GM19351 (cell line): ENCODE results near the gene SRSF4.
"Not testable (repeated sequence)": the region's sequence is repeated elsewhere in the genome, so short reads cannot be mapped to it uniquely, and the experiment has no call there.

Source experiments
- ATAC-seq: cut with Tn5 transposase; IDR thresholded peaks from one replicate; pipeline ENCODE4 v1.9.1; 2021; ENCODE audit warnings: mild to moderate bottlenecking, moderate library complexity; ENCODE audit not compliant: unreplicated experiment

Gene SRSF4

GRCh38 chr1:29126198-29126597, 55.5 kb downstream of the SRSF4 start:
- no peak for ATAC-seq

- no peak for ATAC-seq
Measured at GRCh38 chr1:29125788-29126187, 55.9 kb downstream of the SRSF4 start.

DNA sequence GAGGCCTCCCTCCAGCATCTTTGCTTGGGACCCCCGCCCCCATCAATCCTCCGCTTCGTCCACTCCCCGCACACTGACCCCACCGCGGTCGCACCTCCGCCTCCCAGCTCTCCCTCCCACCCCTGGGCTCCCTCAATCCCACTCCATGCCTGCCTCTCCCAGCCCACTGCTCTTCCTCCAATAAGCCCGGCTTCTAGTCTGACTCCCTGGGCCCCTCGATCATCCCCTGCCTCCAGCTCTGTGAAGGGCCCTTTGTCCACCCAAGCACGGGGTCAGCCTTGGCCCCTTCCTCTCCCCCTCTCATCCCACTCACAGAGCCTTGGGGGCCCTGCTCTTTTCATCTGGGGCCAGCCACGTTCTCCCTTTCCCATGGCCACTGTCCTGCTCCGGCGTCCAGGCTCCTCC, 56.5 kb downstream of the SRSF4 start:
- no peak for ATAC-seq

- ATAC-seq, result no peak
Measured at GRCh38 chr1:29124366-29125236, 57.1 kb downstream of the SRSF4 start.

DNA sequence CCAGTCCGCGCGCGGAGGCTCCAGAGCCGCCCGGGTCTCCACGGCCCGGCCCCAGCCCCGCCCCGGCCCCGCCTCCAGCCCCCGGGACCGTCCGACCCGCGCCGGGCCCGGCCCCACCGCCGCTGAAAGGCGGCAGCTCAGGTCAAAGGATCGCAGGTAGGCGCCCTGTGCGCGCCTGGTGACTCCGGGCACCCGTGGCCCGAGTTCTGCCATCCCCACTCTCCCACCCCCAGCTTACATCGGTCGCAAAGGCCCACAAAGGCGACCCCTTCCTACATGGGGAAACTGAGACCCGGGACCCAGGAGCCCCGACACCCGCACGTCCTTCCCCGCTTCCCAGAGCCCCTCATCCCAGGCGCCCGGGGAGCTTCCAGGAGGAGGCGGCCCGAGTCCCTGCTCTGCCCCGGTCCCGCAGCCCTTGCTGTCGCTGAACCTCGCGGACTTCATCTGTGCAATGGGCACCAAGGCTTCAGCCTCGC, 57.8 kb downstream of the SRSF4 start, which contains the start of gene TMEM200B:
TSS of gene TMEM200B (minus strand) at position 17 of the 479 bp plus-strand sequence. CDS start 2,075 bp downstream, outside the sequence.
- ATAC-seq, result no peak

DNA sequence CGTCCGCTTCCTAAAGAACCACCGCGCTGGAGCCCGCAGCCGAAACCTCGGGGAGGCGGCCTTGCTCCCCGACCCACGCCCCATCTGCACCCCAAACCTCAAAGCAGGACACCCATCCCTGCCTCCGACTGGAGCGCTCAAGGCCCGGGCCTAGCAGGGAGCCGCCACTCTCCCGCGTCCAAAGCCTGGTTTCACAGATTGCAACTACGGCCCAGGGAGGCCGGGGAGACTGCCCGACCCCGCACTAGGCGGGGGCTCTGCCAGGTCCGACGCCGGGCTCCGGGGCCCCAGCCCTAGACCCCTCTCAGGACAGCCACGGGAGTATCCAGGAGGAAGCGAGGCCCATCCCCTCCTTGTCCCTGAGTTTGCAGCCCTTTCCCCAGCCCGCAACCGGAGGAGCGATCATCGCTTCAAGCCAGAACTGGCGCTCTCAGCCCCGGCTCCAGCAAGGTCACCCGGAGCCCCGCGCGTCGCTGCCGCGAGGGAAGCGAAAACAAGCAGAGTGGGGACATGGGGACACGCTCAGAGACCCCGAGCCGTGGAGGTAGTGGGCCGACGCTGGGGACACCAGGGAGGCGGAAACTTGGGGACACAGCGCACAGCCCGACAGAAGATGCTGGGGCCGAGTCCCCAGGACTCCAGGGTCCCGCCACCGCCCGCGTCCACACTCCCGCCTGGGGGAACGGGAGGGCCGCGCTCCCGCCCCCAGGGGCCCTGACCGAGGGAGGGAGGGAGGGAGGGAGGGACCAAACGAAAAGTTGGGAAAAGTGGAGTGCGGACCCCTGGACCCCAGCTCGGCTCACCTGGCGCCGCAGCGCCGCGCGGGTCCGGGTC, 58.4 kb downstream of the SRSF4 start:
- no peak for ATAC-seq

- no peak for ATAC-seq
Measured at GRCh38 chr1:29122682-29123052, 59.0 kb downstream of the SRSF4 start.

- no peak for ATAC-seq
Measured at GRCh38 chr1:29121936-29122681, 59.6 kb downstream of the SRSF4 start.

GRCh38 chr1:29121516-29121935, 60.2 kb downstream of the SRSF4 start:
- no peak for ATAC-seq

- no peak for ATAC-seq
Measured at GRCh38 chr1:29120947-29121485, 60.7 kb downstream of the SRSF4 start.

GRCh38 chr1:29120367-29120766, 61.3 kb downstream of the SRSF4 start:
- no peak for ATAC-seq

DNA sequence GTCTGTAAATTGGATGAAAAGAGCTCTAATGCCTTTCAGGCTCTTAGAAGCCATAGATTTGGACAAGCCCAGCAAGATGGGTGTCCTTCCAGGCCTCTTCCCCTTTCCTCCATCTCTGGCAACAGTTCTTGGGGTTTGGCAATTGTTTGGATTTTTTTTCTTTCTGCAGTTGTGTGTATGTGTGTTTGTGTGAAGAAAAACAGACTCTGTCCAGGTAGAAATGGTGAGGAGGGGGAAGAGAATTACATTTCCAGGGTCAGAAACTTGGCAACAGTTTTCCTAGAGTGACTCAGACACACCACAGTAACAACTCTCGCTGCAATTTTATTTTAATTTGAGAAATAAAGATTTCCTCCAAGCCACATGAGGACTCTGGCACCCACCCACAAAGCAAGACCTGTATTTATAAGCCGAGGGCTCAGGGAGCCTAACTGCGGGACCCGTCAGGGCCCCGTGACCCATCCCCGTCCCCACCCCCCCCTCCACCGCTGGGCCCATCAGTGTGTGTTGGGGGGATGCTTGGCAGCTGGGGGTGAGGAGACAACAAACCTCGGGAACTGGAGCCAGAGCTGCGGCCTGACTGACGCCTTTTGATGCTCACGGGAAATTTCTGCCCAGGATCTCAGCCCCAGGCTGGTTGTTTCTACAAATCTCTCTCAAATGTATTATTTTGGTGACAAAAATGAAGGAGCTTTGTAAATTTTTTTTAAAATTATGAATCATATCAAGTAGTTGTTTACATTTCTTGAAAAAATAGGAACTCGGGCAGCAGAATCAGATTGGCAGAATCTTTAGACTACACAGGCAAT, 62.4 kb downstream of the SRSF4 start:
- ATAC-seq, result no peak

- no peak for ATAC-seq
Measured at GRCh38 chr1:29117381-29117780, 64.3 kb downstream of the SRSF4 start.

- no peak for ATAC-seq
Measured at GRCh38 chr1:29114654-29115053, 67.0 kb downstream of the SRSF4 start.

GRCh38 chr1:29113413-29114117, 68.1 kb downstream of the SRSF4 start:
- no peak for ATAC-seq

- no peak for ATAC-seq
Measured at GRCh38 chr1:29112705-29113412, 68.8 kb downstream of the SRSF4 start.

DNA sequence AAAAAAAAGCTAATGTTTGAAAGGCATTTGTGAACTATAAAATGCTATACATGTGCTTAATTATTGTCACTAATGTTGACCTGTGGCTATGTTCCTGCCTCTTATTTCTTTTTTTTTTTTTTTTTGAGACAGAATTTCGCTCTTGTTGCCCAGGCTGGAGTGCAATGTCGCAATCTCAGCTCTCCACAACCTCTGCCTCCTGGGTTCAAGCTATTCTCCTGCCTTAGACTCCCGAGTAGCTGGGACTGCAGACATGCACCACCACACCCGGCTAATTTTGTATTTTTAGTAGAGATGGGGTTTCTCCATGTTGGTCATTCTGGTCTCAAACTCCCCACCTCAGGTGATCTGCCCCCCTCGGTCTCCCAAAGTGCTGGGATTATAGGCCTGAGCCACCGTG, 73.7 kb downstream of the SRSF4 start:
- not testable (repeated sequence) for ATAC-seq

GRCh38 chr1:29105822-29106221, 75.9 kb downstream of the SRSF4 start:
- ATAC-seq, result no peak

GRCh38 chr1:29100487-29100886, 81.2 kb downstream of the SRSF4 start:
- ATAC-seq, result no peak
